Measurements from ENCODE around the gene PPY. TPM values are rescaled to one million over a fixed set of nuclear protein-coding genes. Genes with fewer than 3 reads are reported as not detected.
A peak's percentile ranks its signal among the peaks of the same experiment; 100 is the strongest.

Gene PPY
- total RNA-seq, 6 experiments from 2014 or later, result not detected

- Mint-ChIP-seq H3K27me3 (ENCODE audit: insufficient read depth) (peaks cover 25% of the 10 kb centered on the region), H3K36me3 (ENCODE audit: low read depth) (no peaks in the 10 kb centered on the region), H3K27ac (no peak overlapping the region), H3K9me3 (no peaks in the 10 kb centered on the region), H3K4me3 (no peak overlapping the region), H3K4me1 (ENCODE audit: low read depth) (no peaks in the 10 kb centered on the region)
- peak; percentile 38; the same call in 1 of the 2 replicates for TF ChIP-seq CTCF (IDR thresholded peaks at IDR 0.05)
- DNase-seq, result no peak
Observed at GRCh38 chr17:43917348-43918025, 24.8 kb downstream of the PPY start.

DNA sequence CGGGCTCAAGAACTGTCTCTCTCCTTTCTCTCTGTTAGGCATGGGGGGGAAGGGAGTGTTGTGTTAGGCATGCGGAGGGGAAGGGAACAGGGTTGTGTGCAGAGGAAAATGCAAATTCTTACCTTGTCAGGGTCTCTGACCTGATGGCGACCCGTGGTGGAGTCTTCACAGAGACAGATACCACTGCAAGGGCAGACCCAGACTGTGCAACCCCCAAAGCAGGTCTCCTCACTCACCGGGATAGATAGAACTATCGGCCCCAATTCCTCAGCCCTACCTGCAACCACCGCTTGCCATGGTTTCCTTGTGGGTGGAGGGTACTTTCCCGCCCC, 25.3 kb downstream of the PPY start:
- H3K27ac Mint-ChIP-seq, result no peak overlapping the region
- no peak for DNase-seq
- H3K27me3 Mint-ChIP-seq (ENCODE audit: insufficient read depth), result peaks cover 23% of the 10 kb centered on the region
- TF ChIP-seq CTCF (IDR thresholded peaks at IDR 0.05), result no peak
- no peaks in the 10 kb centered on the region for H3K4me1 Mint-ChIP-seq (ENCODE audit: low read depth)
- no peak overlapping the region for H3K4me3 Mint-ChIP-seq
- no peaks in the 10 kb centered on the region for H3K36me3 Mint-ChIP-seq (ENCODE audit: low read depth)
- no peaks in the 10 kb centered on the region for H3K9me3 Mint-ChIP-seq

DNA sequence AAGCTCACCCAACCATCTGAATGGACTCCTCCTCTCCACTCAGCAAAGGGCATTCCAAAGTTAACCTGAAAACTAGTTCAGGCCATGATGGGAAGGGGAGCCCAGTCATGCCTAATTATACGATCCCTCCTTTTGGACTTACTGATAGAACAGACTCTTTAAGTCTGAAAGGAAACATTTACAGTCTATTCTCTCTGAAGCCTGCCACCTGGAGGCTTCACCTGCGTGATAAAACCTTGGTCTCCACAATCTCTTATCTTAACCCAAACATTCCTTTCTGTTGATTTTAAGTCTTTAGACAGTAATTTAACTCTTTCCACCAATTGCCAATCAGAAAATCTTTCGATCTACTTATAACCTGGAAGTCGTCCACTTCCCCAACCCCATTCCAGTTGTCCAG, 25.9 kb downstream of the PPY start:
- Mint-ChIP-seq H3K9me3 (no peaks in the 10 kb centered on the region), H3K4me3 (no peak overlapping the region), H3K27ac (no peak overlapping the region), H3K36me3 (ENCODE audit: low read depth) (no peaks in the 10 kb centered on the region), H3K27me3 (ENCODE audit: insufficient read depth) (peaks cover 22% of the 10 kb centered on the region), H3K4me1 (ENCODE audit: low read depth) (no peaks in the 10 kb centered on the region)
- TF ChIP-seq CTCF (IDR thresholded peaks at IDR 0.05), result no peak
- no peak for DNase-seq

- Mint-ChIP-seq H3K9me3 (no peaks in the 10 kb centered on the region), H3K4me3 (no peak overlapping the region), H3K27ac (no peak overlapping the region), H3K4me1 (ENCODE audit: low read depth) (no peaks in the 10 kb centered on the region), H3K36me3 (ENCODE audit: low read depth) (no peaks in the 10 kb centered on the region), H3K27me3 (ENCODE audit: insufficient read depth) (peaks cover 17% of the 10 kb centered on the region)
- DNase-seq, result no peak
- no peak for TF ChIP-seq CTCF (IDR thresholded peaks at IDR 0.05)
Observed at GRCh38 chr17:43915559-43915958, 26.7 kb downstream of the PPY start.

DNA sequence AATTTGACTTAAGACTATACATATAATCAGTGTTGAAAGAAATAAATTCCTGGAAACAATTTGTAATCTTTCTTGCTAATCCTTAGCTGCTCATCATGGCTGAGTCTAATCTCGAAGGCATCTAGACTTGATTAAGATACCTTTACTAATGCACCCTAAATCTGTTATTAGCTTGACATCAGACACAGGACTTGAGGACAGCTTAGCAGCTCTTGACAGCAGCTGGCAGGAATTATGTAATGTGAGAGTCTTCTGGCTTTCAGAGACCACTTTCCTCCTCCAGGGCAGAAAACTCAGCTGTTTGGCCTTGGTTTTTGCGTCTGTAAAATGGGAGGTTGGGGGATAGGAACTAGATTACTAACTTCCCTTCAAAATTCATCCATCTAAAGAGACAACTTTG, 27.8 kb downstream of the PPY start:
- Mint-ChIP-seq H3K36me3 (ENCODE audit: low read depth) (no peaks in the 10 kb centered on the region), H3K4me3 (no peak overlapping the region), H3K4me1 (ENCODE audit: low read depth) (no peaks in the 10 kb centered on the region), H3K27ac (no peak overlapping the region), H3K9me3 (no peaks in the 10 kb centered on the region), H3K27me3 (ENCODE audit: insufficient read depth) (peaks cover 14% of the 10 kb centered on the region)
- no peak for TF ChIP-seq CTCF (IDR thresholded peaks at IDR 0.05)
- no peak for DNase-seq

DNA sequence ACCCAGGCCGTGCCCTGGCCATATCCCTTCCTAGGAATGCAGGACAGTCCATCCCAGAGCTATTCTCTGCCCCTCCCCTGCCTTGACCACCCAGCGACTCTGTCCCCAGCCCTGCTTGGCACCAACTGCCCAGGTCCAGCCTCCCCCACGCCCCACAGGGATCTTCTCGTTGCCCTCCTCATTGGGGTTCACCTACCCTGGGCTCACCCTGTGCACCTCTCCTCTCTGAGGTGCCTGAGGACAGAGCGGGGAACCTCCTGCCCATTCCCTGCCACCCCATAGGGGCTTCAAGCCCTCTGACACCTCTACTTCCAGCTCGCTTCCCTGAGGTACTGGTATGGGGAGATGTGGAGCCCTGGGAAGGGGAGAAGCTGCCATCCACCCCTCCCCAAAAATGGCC, 28.7 kb downstream of the PPY start:
- Mint-ChIP-seq H3K27ac (no peak overlapping the region), H3K9me3 (no peaks in the 10 kb centered on the region), H3K27me3 (ENCODE audit: insufficient read depth) (peaks cover 10% of the 10 kb centered on the region), H3K36me3 (ENCODE audit: low read depth) (no peaks in the 10 kb centered on the region), H3K4me3 (no peak overlapping the region), H3K4me1 (ENCODE audit: low read depth) (no peaks in the 10 kb centered on the region)
- no peak for TF ChIP-seq CTCF (IDR thresholded peaks at IDR 0.05)
- no peak for DNase-seq

All from HFFc6 (cell line).